ENCODE data around the gene CHRM2.

Gene CHRM2

GRCh38 chr7:136957391-136957790 lies 88.9 kb downstream of the CHRM2 start:
- no peak for DNase-seq (ENCODE audit: low read depth in 3 of 3)

GRCh38 chr7:136958016-136958415 lies 89.6 kb downstream of the CHRM2 start:
- DNase-seq (ENCODE audit: low read depth in 3 of 3), result no peak

- no peak for DNase-seq (ENCODE audit: low read depth in 3 of 3)
Measured at GRCh38 chr7:136964347-136964746, 95.9 kb downstream of the CHRM2 start.

GRCh38 chr7:136966825-136967224 lies 98.4 kb downstream of the CHRM2 start:
- no peak for DNase-seq (ENCODE audit: low read depth in 3 of 3)

GRCh38 chr7:136969761-136970160 lies 101.3 kb downstream of the CHRM2 start:
- DNase-seq (ENCODE audit: low read depth in 3 of 3), result no peak

GRCh38 chr7:136971776-136972175 lies 103.3 kb downstream of the CHRM2 start:
- no peak for DNase-seq (ENCODE audit: low read depth in 3 of 3)

GRCh38 chr7:136976504-136977251 lies 108.2 kb downstream of the CHRM2 start:
- no peak for DNase-seq (ENCODE audit: low read depth in 3 of 3)

- DNase-seq (ENCODE audit: low read depth in 3 of 3), result no peak
Measured at GRCh38 chr7:136993377-136993776, 124.9 kb downstream of the CHRM2 start.

GRCh38 chr7:136997735-136998134 lies 129.3 kb downstream of the CHRM2 start:
- DNase-seq (ENCODE audit: low read depth in 3 of 3), result no peak

- DNase-seq (ENCODE audit: low read depth in 3 of 3), result no peak
Measured at GRCh38 chr7:136998495-136998894, 130.0 kb downstream of the CHRM2 start.

GRCh38 chr7:137000621-137001020 lies 132.2 kb downstream of the CHRM2 start:
- no peak for DNase-seq (ENCODE audit: low read depth in 3 of 3)

GRCh38 chr7:137001041-137001440 lies 132.6 kb downstream of the CHRM2 start:
- DNase-seq (ENCODE audit: low read depth in 3 of 3), result no peak

- no peak for DNase-seq (ENCODE audit: low read depth in 3 of 3)
Measured at GRCh38 chr7:137001478-137001877, 133.0 kb downstream of the CHRM2 start.

- no peak for DNase-seq (ENCODE audit: low read depth in 3 of 3)
Measured at GRCh38 chr7:137003086-137003485, 134.6 kb downstream of the CHRM2 start.

GRCh38 chr7:137003566-137003965 lies 135.1 kb downstream of the CHRM2 start:
- DNase-seq (ENCODE audit: low read depth in 3 of 3), result no peak

GRCh38 chr7:137005873-137006272 lies 137.4 kb downstream of the CHRM2 start:
- DNase-seq (ENCODE audit: low read depth in 3 of 3), result no peak

GRCh38 chr7:137006293-137006692 lies 137.8 kb downstream of the CHRM2 start:
- no peak for DNase-seq (ENCODE audit: low read depth in 3 of 3)

GRCh38 chr7:137007001-137007694 lies 138.7 kb downstream of the CHRM2 start:
- DNase-seq (ENCODE audit: low read depth in 3 of 3), result no peak

- DNase-seq (ENCODE audit: low read depth in 3 of 3), result no peak
Measured at GRCh38 chr7:137009404-137009803, 141.0 kb downstream of the CHRM2 start.

GRCh38 chr7:137015015-137015414 lies 146.6 kb downstream of the CHRM2 start:
- DNase-seq (ENCODE audit: low read depth in 3 of 3), result no peak

- DNase-seq (ENCODE audit: low read depth in 3 of 3), result no peak
Measured at GRCh38 chr7:137017221-137017620, 148.8 kb downstream of the CHRM2 start.

GRCh38 chr7:137018468-137018867 lies 150.0 kb downstream of the CHRM2 start:
- no peak for DNase-seq (ENCODE audit: low read depth in 3 of 3)

GRCh38 chr7:137020351-137020750 lies 151.9 kb downstream of the CHRM2 start:
- DNase-seq (ENCODE audit: low read depth in 3 of 3), result no peak
